Activated T-helper 1 cell treated with Interleukin-2 at 50 U/mL for 16 hours (primary cell): ENCODE results near the gene TMEM154.

Experiments
- DNase-seq: peaks from one replicate; pipeline ENCODE4 v3.0.0-alpha.2; 2020; ENCODE audit warnings: low read depth

Gene TMEM154

GRCh38 chr4:152591876-152592275, 87.9 kb downstream of the TMEM154 start:
- DNase-seq: no peak

GRCh38 chr4:152591396-152591795, 88.4 kb downstream of the TMEM154 start:
- no peak for DNase-seq

- DNase-seq: no peak
Measured at GRCh38 chr4:152590179-152591031, 89.4 kb downstream of the TMEM154 start.

GRCh38 chr4:152588869-152589268, 90.9 kb downstream of the TMEM154 start:
- DNase-seq: no peak

GRCh38 chr4:152587127-152587526, 92.7 kb downstream of the TMEM154 start:
- DNase-seq: no peak

- DNase-seq: no peak
Measured at GRCh38 chr4:152586668-152587067, 93.1 kb downstream of the TMEM154 start.

GRCh38 chr4:152585023-152585441, 94.8 kb downstream of the TMEM154 start:
- DNase-seq: no peak

- no peak for DNase-seq
Measured at GRCh38 chr4:152581536-152582160, 98.1 kb downstream of the TMEM154 start.

GRCh38 chr4:152579916-152580315, 99.9 kb downstream of the TMEM154 start:
- no peak for DNase-seq

GRCh38 chr4:152579107-152579764, 100.6 kb downstream of the TMEM154 start:
- DNase-seq: no peak

GRCh38 chr4:152578670-152579069, 101.1 kb downstream of the TMEM154 start:
- no peak for DNase-seq

GRCh38 chr4:152577708-152578396, 101.9 kb downstream of the TMEM154 start:
- no peak for DNase-seq

- DNase-seq: no peak
Measured at GRCh38 chr4:152575533-152575932, 104.3 kb downstream of the TMEM154 start.

- no peak for DNase-seq
Measured at GRCh38 chr4:152573861-152574260, 105.9 kb downstream of the TMEM154 start.

- DNase-seq: no peak
Measured at GRCh38 chr4:152572417-152573086, 107.2 kb downstream of the TMEM154 start.

- DNase-seq: no peak
Measured at GRCh38 chr4:152571770-152572169, 108.0 kb downstream of the TMEM154 start.

- DNase-seq: no peak
Measured at GRCh38 chr4:152571296-152571695, 108.5 kb downstream of the TMEM154 start.
